Testis (tissue), 2 donors: Measurements from ENCODE around the gene PRKN.
"Not testable (repeated sequence)": the region's sequence is repeated elsewhere in the genome, so short reads cannot be mapped to it uniquely, and the experiment has no call there.

Experiments used
- CTCF ChIP-seq, 3 experiments: fragments of 450-650 bp in 2 of 3; fragments of 200-600 bp in 1 of 3; sonication (generic) in 1 of 3; IDR thresholded peaks; one replicate each; pipeline ENCODE4 v1.5.1; 2016 to 2019; ENCODE audit warnings: antibody characterized with exemption in 3 of 3, mild to moderate bottlenecking in 2 of 3, moderate library complexity in 1 of 3
- POLR2A ChIP-seq: fragments of 450-650 bp; IDR thresholded peaks from one replicate; pipeline ENCODE4 v1.6.1; 2017; ENCODE audit warnings: antibody characterized with exemption, mild to moderate bottlenecking, moderate library complexity

GRCh38 chr6:161496271-161496670 is 1231.3 kb downstream of the PRKN start:
- TF ChIP-seq CTCF (IDR thresholded peaks at IDR 0.05); POLR2A: not testable (repeated sequence)
